Activated effector memory CD4-positive, alpha-beta T cell treated with anti-CD3 and anti-CD28 coated beads, Interleukin-2, amount 50 U/mL, for 16 hours (primary cell): ENCODE measurements around the gene VANGL2.

Experiments used
- DNase-seq: peaks from one replicate; pipeline ENCODE4 v3.0.0-alpha.2; 2020

The VANGL2 gene

GRCh38 chr1:160465123-160465522 lies 64.8 kb downstream of the VANGL2 start:
- no peak for DNase-seq

- no peak for DNase-seq
These were observed 66.6 kb downstream of the VANGL2 start for GRCh38 chr1:160466961-160467360.

DNA sequence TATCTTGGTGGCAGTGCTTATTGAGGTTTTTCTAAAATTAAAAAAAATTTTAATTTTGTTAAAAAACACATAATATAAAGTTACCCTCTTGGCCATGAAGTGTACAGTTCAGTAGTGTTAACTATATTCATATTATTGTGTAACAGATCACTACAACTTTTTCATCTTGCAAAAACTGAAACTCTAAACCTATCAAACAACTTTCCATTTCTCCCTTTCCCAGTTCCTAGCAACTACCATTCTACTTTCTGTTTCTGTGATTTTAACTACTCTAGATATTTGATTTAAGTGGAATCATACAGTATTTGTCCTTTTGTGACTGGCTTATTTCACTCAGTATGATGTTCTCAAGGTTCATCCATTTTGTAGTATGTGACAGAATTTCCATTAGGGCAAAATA lies 67.2 kb downstream of the VANGL2 start:
- DNase-seq, result no peak

DNA sequence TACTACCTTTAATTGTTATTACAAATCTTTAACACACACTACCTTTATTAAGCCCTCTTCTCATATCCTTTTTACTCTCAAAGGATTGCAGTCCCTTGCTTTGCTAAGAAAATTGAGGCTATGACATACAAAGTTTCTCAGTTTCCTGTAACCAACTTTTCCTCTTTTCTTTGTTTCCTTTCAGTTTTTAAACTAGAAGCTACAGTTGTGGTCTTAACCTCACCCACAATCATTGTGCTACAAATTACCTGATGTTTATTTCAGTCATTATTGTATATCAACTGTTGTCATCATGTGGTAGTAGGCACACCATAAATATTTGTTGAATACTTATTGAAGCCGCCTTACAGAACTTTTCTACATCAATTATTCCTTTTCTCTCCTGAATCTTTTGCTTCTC lies 70.9 kb downstream of the VANGL2 start:
- DNase-seq, result no peak

DNA sequence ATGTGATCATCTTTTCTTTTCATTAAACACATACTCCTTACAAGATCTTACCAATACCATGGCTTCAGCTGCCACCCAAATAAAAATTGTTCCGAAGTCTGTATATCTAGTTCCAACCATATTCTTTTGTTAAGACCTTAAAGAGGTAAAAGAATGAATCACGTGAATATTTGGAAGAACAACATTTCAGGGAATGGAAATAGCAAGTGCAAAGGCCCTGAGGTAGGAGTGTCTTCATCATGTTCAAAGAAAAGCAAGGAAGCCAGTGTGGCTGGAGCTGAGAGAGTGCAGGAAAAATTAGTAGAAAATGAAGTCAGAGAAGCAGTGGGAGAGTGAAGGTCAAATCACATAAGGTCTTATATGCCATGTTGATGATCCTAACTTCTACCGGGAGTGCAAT lies 71.7 kb downstream of the VANGL2 start:
- no peak for DNase-seq

- no peak for DNase-seq
These were observed 74.3 kb downstream of the VANGL2 start for GRCh38 chr1:160474392-160475242.
